ENCODE measurements around the gene TIMM13.
"Not testable (repeated sequence)": the region's sequence is repeated elsewhere in the genome, so short reads cannot be mapped to it uniquely, and the experiment has no call there.

The TIMM13 gene

DNA sequence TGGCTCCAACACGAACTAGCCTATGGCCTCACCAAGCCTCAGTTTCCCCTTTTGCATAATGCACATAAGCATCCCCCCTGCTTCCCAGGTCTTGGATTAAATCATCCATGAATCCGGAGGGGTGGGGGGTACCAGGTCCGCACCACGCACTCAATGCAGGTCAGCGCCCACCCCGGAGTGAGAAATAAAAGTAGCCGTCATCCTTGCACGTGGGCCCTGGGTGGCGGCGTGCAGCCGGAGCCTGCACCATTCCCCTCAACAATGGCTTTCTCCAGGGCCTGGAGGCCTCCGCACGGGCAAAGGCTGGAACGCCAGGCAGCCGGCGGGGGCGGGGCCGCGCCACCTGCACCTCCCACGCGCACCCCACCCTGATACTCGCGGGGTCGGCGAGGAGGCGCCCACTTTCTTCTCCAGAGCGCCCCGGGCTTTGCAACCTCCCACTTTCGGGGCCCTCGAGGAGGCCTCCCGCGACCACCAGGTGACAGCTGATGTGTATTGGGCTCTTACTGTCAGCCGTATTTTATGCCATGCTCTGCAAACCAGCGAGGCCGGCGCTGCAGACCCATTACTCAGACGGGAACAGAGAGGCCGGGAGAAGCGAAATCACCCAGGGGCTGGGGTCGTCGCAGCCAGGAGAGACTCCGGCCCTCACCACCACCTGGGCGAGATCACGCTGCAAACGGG is 47.8 kb upstream of the TIMM13 start:
- DNase-seq (ENCODE audit: low read depth in 1 of 2, low spot score in 1 of 2) = peak in 1 of 2 experiments; percentile 54
- H3K4me3 ChIP-seq (replicated peaks; ENCODE audit: insufficient read depth, low read length) = peak overlapping the region; percentile 44
- no peaks in the 10 kb centered on the region for H3K27me3 ChIP-seq (ENCODE audit: insufficient read depth, poor library complexity, severe bottlenecking)
- H3K27ac ChIP-seq (replicated peaks) = peak overlapping the region; percentile 55
- TF ChIP-seq POLR2AphosphoS5 (IDR thresholded peaks at IDR 0.05; ENCODE audit: low read depth) (no peak), GABPA (IDR thresholded peaks at IDR 0.05; ENCODE audit: low read depth) (no peak), SPI1 (IDR thresholded peaks at IDR 0.05; ENCODE audit: borderline replicate concordance, low read depth) (no peak)
- TF ChIP-seq, protein P1, sequence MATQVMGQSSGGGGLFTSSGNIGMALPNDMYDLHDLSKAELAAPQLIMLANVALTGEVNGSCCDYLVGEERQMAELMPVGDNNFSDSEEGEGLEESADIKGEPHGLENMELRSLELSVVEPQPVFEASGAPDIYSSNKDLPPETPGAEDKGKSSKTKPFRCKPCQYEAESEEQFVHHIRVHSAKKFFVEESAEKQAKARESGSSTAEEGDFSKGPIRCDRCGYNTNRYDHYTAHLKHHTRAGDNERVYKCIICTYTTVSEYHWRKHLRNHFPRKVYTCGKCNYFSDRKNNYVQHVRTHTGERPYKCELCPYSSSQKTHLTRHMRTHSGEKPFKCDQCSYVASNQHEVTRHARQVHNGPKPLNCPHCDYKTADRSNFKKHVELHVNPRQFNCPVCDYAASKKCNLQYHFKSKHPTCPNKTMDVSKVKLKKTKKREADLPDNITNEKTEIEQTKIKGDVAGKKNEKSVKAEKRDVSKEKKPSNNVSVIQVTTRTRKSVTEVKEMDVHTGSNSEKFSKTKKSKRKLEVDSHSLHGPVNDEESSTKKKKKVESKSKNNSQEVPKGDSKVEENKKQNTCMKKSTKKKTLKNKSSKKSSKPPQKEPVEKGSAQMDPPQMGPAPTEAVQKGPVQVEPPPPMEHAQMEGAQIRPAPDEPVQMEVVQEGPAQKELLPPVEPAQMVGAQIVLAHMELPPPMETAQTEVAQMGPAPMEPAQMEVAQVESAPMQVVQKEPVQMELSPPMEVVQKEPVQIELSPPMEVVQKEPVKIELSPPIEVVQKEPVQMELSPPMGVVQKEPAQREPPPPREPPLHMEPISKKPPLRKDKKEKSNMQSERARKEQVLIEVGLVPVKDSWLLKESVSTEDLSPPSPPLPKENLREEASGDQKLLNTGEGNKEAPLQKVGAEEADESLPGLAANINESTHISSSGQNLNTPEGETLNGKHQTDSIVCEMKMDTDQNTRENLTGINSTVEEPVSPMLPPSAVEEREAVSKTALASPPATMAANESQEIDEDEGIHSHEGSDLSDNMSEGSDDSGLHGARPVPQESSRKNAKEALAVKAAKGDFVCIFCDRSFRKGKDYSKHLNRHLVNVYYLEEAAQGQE (IDR thresholded peaks at IDR 0.05; ENCODE audit: insufficient replicate concordance, low read depth) = no peak
- TF ChIP-seq, protein P2, sequence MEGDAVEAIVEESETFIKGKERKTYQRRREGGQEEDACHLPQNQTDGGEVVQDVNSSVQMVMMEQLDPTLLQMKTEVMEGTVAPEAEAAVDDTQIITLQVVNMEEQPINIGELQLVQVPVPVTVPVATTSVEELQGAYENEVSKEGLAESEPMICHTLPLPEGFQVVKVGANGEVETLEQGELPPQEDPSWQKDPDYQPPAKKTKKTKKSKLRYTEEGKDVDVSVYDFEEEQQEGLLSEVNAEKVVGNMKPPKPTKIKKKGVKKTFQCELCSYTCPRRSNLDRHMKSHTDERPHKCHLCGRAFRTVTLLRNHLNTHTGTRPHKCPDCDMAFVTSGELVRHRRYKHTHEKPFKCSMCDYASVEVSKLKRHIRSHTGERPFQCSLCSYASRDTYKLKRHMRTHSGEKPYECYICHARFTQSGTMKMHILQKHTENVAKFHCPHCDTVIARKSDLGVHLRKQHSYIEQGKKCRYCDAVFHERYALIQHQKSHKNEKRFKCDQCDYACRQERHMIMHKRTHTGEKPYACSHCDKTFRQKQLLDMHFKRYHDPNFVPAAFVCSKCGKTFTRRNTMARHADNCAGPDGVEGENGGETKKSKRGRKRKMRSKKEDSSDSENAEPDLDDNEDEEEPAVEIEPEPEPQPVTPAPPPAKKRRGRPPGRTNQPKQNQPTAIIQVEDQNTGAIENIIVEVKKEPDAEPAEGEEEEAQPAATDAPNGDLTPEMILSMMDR (IDR thresholded peaks at IDR 0.05; ENCODE audit: insufficient read depth, low read length) = no peak

DNA sequence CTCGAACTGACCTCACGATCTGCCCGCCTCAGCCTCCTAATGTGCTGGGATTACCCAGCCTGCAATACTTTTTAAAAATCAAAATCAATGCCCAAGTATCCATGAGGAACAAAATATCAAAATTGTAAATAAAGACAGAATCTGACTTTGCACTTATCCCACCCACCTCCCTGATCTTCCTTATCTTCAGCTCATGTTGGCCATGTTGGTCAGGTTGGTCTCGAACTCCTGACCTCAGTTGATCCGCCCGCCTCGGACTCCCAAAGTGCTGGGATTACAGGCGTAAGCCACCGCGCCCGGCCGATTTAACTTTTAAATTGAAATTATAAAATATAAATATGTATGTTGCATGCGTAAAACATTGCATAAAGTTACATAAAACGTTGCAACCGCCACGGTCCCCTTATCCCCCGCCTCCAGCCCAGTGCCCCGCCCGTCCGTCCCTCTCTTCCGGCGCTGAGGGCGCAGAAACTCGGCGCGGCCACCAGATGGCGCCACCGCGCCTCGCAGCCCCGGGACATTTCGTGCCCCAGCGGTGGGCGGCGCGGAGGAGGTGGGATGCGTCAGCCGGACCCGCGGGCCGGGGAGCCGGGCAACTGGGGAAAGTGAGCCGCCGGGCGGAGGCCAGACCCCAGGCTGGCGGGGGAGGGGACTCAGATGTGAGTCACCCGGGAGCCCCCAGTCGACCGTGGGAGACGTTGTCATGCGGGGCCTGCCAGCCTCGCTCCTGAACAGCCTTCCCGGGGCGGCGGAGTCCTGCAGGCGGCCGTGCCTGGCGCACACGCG is 47.0 kb upstream of the TIMM13 start:
- peak overlapping the region; percentile 44 for H3K4me3 ChIP-seq (replicated peaks; ENCODE audit: insufficient read depth, low read length)
- peak; percentile 75 to 81 for DNase-seq (ENCODE audit: low read depth in 1 of 2, low spot score in 1 of 2)
- H3K27ac ChIP-seq (replicated peaks) = peak overlapping the region; percentile 37; the same call in 1 of the 2 replicates
- TF ChIP-seq SPI1 (IDR thresholded peaks at IDR 0.05; ENCODE audit: borderline replicate concordance, low read depth) (no peak), POLR2AphosphoS5 (IDR thresholded peaks at IDR 0.05; ENCODE audit: low read depth) (no peak), GABPA (IDR thresholded peaks at IDR 0.05; ENCODE audit: low read depth) (no peak)
- TF ChIP-seq, protein P2 (IDR thresholded peaks at IDR 0.05; ENCODE audit: insufficient read depth, low read length) = peak; percentile 50
- no peaks in the 10 kb centered on the region for H3K27me3 ChIP-seq (ENCODE audit: insufficient read depth, poor library complexity, severe bottlenecking)

DNA sequence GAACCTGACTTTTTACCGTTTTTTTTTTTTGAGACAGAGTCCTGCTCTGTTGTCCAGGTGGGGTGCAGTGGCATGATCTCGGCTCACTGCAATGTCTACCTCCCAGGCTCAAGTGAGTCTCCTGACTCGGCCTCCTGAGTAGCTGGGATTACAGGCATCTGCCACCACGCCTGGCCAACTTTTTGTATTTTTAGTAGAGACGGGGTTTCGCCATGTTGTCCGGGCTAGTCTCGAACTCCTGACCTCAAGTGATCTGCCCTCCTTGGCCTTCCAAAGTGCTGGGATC is 42.5 kb upstream of the TIMM13 start:
- not testable (repeated sequence) for H3K4me3 ChIP-seq (replicated peaks; ENCODE audit: insufficient read depth, low read length); H3K27me3 ChIP-seq (ENCODE audit: insufficient read depth, poor library complexity, severe bottlenecking); H3K27ac ChIP-seq (replicated peaks)

DNA sequence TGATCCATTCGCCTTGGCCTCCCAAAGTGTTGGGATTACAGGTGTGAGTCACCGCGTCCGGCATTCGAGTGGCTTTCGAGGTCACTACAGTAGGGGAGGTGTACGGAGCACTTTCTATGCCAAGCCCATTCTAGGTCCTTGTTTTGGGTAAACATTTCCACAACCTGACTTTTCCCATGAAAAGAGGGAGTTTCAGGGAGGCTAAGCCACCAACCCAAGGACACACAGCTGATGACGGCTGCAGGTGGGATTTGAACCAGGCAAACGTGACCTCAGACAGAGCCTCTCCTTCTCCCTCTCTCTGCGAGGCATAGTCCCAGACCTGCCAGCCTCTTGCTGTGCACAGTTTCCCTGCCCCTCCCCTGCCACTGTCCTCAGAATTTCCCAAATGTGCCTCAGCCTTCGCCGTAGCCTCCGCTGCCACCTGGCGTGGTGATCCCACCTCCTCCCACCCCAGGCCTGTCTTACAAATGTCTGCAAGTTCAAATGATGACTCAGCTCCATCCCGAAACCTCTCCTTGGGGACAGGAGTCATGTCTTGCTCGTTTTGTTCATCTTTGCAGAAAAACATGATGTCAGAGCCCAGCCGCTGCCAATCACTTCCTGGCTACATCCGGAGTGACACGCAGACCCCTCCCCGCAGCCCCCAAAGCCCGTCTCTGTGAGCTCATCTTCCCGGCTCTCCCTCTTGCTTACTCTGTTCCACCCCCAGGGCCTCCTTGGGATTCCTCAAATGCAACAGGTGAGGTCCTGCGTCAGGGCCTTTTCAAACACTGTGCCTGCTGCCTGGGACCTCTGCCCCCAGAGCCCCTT is 41.9 kb upstream of the TIMM13 start:
- TF ChIP-seq SPI1 (IDR thresholded peaks at IDR 0.05; ENCODE audit: borderline replicate concordance, low read depth) = no peak
- no peak for TF ChIP-seq GABPA (IDR thresholded peaks at IDR 0.05; ENCODE audit: low read depth)
- TF ChIP-seq POLR2AphosphoS5 (IDR thresholded peaks at IDR 0.05; ENCODE audit: low read depth) = no peak
- TF ChIP-seq, protein P2 (IDR thresholded peaks at IDR 0.05; ENCODE audit: insufficient read depth, low read length) = no peak
- TF ChIP-seq, protein P1 (IDR thresholded peaks at IDR 0.05; ENCODE audit: insufficient replicate concordance, low read depth) = no peak
- no peak overlapping the region for H3K27ac ChIP-seq (replicated peaks)
- H3K4me3 ChIP-seq (replicated peaks; ENCODE audit: insufficient read depth, low read length) = no peak overlapping the region
- H3K27me3 ChIP-seq (ENCODE audit: insufficient read depth, poor library complexity, severe bottlenecking) = no peaks in the 10 kb centered on the region
- peak in 1 of 2 experiments; percentile 39 for DNase-seq (ENCODE audit: low read depth in 1 of 2, low spot score in 1 of 2)

More for the DNA sequence above, 42.5 kb upstream of the TIMM13 start:
- DNase-seq (ENCODE audit: low read depth in 1 of 2, low spot score in 1 of 2) = not testable (repeated sequence)
